NT2/D1 (cell line): ENCODE results near the gene C2orf81.

Experiments used
- SUZ12 ChIP-seq: IDR thresholded peaks from 2 replicates; pipeline ENCODE4 v1.6.1; 2011; ENCODE audit not compliant: insufficient read length, insufficient read depth; ENCODE audit errors: extremely low read depth
- ZNF274 ChIP-seq: IDR thresholded peaks from 2 replicates; pipeline ENCODE4 v1.6.1; 2011; ENCODE audit warnings: mild to moderate bottlenecking, low read depth, low read length

DNA sequence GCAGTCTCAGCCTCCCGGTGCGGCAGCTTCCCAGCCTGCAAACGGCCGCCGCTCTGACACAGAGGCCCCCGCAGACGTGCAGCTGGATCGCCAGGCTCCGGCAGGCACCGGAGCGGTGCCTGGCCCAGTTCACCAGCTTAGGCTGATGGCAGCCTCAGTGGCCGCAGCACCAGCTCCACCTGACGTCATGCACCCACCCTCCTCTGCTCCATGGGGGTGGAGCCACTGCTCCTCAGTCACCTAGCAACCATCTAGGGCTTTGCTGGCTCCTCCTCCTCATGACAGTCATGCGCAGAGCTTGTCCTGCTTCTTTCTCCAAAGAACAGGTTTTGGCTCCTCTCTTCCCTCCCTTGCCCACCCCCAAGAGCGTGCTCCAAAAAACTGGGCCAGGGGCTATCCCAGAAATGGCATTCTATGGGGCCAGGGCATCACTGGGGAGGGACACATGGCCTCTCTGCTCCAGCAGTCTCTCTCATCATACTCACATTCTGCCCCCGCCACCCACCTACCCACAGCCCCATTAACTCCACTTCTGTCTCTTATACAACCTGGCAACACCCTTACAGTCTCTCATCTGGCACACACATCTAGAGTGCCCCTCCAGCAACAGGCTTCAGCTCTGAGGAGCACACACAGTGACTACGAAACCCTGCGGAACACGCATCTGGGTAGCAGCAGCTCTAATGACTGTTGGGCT lies 46.8 kb downstream of the C2orf81 start:
- no peak for TF ChIP-seq SUZ12
- TF ChIP-seq ZNF274, result no peak
